GM23338 (cell line): ENCODE results near the gene PAPOLB. TPM values are rescaled to one million over a fixed set of nuclear protein-coding genes. Genes with fewer than 3 reads are reported as not detected.

Experiments
- ATAC-seq: fragments of 200-7000 bp; cut with Tn5 transposase; 3 replicates; pipeline ENCODE4 v1.9.1; 2020
- DNase-seq: peaks from one replicate; pipeline ENCODE4 v3.0.0-alpha.2; 2015; ENCODE audit warnings: low spot score
- H2AFZ ChIP-seq: fragments of 200-600 bp; sonication (generic); 2 replicates; pipeline ENCODE4 v1.8.0; 2016; ENCODE audit warnings: antibody characterized with exemption, mild to moderate bottlenecking, moderate library complexity
- H3F3A ChIP-seq: fragments of 200-600 bp; sonication (generic); replicated peaks from 2 replicates; pipeline ENCODE4 v1.8.0; 2017; ENCODE audit warnings: antibody characterized with exemption, mixed run types, low read depth
- H3K27ac ChIP-seq: fragments of 200-600 bp; sonication (generic); 2 replicates; pipeline ENCODE4 v1.6.1; 2016; ENCODE audit warnings: low read depth
- H3K27me3 ChIP-seq: fragments of 200-600 bp; sonication (generic); 2 replicates; pipeline ENCODE4 v1.8.0; 2016; ENCODE audit warnings: mild to moderate bottlenecking, mixed run types, moderate library complexity; ENCODE audit not compliant: insufficient read depth
- H3K36me3 ChIP-seq: fragments of 200-600 bp; sonication (generic); 2 replicates; pipeline ENCODE4 v1.8.0; 2016; ENCODE audit warnings: mild to moderate bottlenecking; ENCODE audit not compliant: insufficient read depth
- H3K4me1 ChIP-seq: fragments of 200-600 bp; sonication (generic); 2 replicates; pipeline ENCODE4 v1.8.0; 2016; ENCODE audit warnings: mild to moderate bottlenecking, moderate library complexity; ENCODE audit not compliant: insufficient read depth
- H3K4me2 ChIP-seq: fragments of 200-600 bp; sonication (generic); 2 replicates; pipeline ENCODE4 v1.7.1; 2017; ENCODE audit warnings: mixed run types
- H3K4me3 ChIP-seq: fragments of 200-600 bp; sonication (generic); 2 replicates; pipeline ENCODE4 v1.6.1; 2016; ENCODE audit warnings: mixed run types
- H3K79me2 ChIP-seq: fragments of 200-600 bp; sonication (generic); replicated peaks from 2 replicates; pipeline ENCODE4 v1.8.0; 2017; ENCODE audit warnings: mild to moderate bottlenecking; ENCODE audit not compliant: insufficient read depth
- H3K9me2 ChIP-seq: fragments of 200-600 bp; sonication (generic); 2 replicates; pipeline ENCODE4 v1.8.0; 2017; ENCODE audit not compliant: insufficient read depth
- H4K20me1 ChIP-seq: fragments of 200-600 bp; sonication (generic); replicated peaks from 2 replicates; pipeline ENCODE4 v1.8.0; 2017; ENCODE audit warnings: mild to moderate bottlenecking; ENCODE audit not compliant: insufficient read depth
- H3K27ac Mint-ChIP-seq: 2 replicates; pipeline ENCODE4 v1.8.0; 2020; ENCODE audit warnings: inconsistent platforms, mild to moderate bottlenecking, moderate library complexity, mixed read lengths
- H3K27me3 Mint-ChIP-seq: 3 replicates; pipeline ENCODE4 v1.8.0; 2022; ENCODE audit warnings: low read depth, mild to moderate bottlenecking, moderate library complexity, mixed read lengths, inconsistent platforms; ENCODE audit not compliant: insufficient read depth, poor library complexity
- H3K36me3 Mint-ChIP-seq: 3 replicates; pipeline ENCODE4 v1.8.0; 2021; ENCODE audit warnings: low read depth, mild to moderate bottlenecking, inconsistent platforms, moderate library complexity, mixed read lengths
- H3K4me1 Mint-ChIP-seq: 3 replicates; pipeline ENCODE4 v1.8.0; 2020; ENCODE audit warnings: mild to moderate bottlenecking, inconsistent platforms, mixed read lengths
- H3K4me3 Mint-ChIP-seq: 3 replicates; pipeline ENCODE4 v1.8.0; 2021; ENCODE audit warnings: moderate library complexity, mild to moderate bottlenecking, inconsistent platforms, mixed read lengths
- H3K9me3 Mint-ChIP-seq: 3 replicates; pipeline ENCODE4 v1.8.0; 2020; ENCODE audit warnings: moderate library complexity, mild to moderate bottlenecking, inconsistent platforms, mixed read lengths
- CREB1 ChIP-seq: fragments of 250-450 bp; sonication (Bioruptor Pico); IDR thresholded peaks from 2 replicates; pipeline ENCODE4 v1.5.0; 2020; ENCODE audit warnings: low read depth, mild to moderate bottlenecking, moderate library complexity
- CTCF ChIP-seq, 2 experiments: fragments of 200-600 bp in 1 of 2; sonication (generic) in 1 of 2; conservative IDR thresholded peaks; 2 replicates each; pipeline versions ENCODE4 v1.5.1 to v1.6.1; 2016 to 2017; ENCODE audit warnings: antibody characterized with exemption in 2 of 2, low read depth in 2 of 2, mild to moderate bottlenecking in 2 of 2, moderate library complexity in 1 of 2
- ETS1 ChIP-seq: IDR thresholded peaks from 2 replicates; pipeline ENCODE4 v1.6.1; 2016; ENCODE audit warnings: antibody characterized with exemption
- EZH2 ChIP-seq: fragments of 200-600 bp; sonication (generic); IDR thresholded peaks from one replicate; pipeline ENCODE4 v1.8.0; 2017; ENCODE audit warnings: antibody characterized with exemption, mild to moderate bottlenecking, low read depth; ENCODE audit not compliant: unreplicated experiment
- EZH2phosphoT487 ChIP-seq: fragments of 200-600 bp; sonication (generic); IDR thresholded peaks from one replicate; pipeline ENCODE4 v1.8.1; 2018; ENCODE audit warnings: antibody characterized with exemption; ENCODE audit not compliant: unreplicated experiment
- JUNB ChIP-seq: IDR thresholded peaks from one replicate; pipeline ENCODE4 v1.6.1; 2016; ENCODE audit warnings: antibody characterized with exemption; ENCODE audit not compliant: unreplicated experiment
- NANOG ChIP-seq: IDR thresholded peaks from 2 replicates; pipeline ENCODE4 v1.6.1; 2016; ENCODE audit warnings: antibody characterized with exemption, borderline replicate concordance
- POLR2AphosphoS5 ChIP-seq: IDR thresholded peaks from 2 replicates; pipeline ENCODE4 v1.6.1; 2016; ENCODE audit warnings: antibody characterized with exemption, low read depth
- REST ChIP-seq: IDR thresholded peaks from one replicate; pipeline ENCODE4 v1.6.1; 2018; ENCODE audit warnings: antibody characterized with exemption; ENCODE audit not compliant: unreplicated experiment
- STAT1 ChIP-seq: IDR thresholded peaks from one replicate; pipeline ENCODE4 v1.6.1; 2016; ENCODE audit warnings: antibody characterized with exemption; ENCODE audit not compliant: unreplicated experiment
- ZNF114 ChIP-seq: fragments of 250-450 bp; sonication (Bioruptor Pico); IDR thresholded peaks from 2 replicates; pipeline ENCODE4 v1.5.0; 2020; ENCODE audit warnings: mild to moderate bottlenecking, moderate library complexity
- ZNF331 ChIP-seq: fragments of 250-450 bp; sonication (Bioruptor Pico); IDR thresholded peaks from 2 replicates; pipeline ENCODE4 v1.5.0; 2020; ENCODE audit warnings: low read depth, mild to moderate bottlenecking, moderate library complexity
- polyA plus RNA-seq: library from polyadenylated mRNA; unstranded; fragments of >200 nt; fragmentation: Nextera tagmentation; extraction: Ambion mirVana; gene quantifications from 2 replicates; pipeline ENCODE4 v1.2.1, GENCODE V29; 2016
- total RNA-seq: library from RNA; depleted of rRNA; stranded (reverse); fragments of >200 nt; shearing (Covaris generic); gene quantifications from 2 replicates; pipeline ENCODE4 v1.2.3, GENCODE V29; 2014

Gene PAPOLB
- total and polyA plus RNA-seq, 2 experiments from 2014 or later, result 0.08 to 0.42 TPM

- TF ChIP-seq REST (no peak), POLR2AphosphoS5 (no peak), CREB1 (CRISPR knock-in tag) (no peak), ZNF114 (CRISPR knock-in tag) (no peak), CTCF (conservative IDR thresholded peaks at IDR 0.05; ENCODE audit: low read depth in 2 of 2) (no peak), ZNF331 (CRISPR knock-in tag) (no peak), ETS1 (no peak), EZH2 (no peak)
Observed at GRCh38 chr7:4911111-4911828, 49.4 kb upstream of the PAPOLB start (continued).

DNA sequence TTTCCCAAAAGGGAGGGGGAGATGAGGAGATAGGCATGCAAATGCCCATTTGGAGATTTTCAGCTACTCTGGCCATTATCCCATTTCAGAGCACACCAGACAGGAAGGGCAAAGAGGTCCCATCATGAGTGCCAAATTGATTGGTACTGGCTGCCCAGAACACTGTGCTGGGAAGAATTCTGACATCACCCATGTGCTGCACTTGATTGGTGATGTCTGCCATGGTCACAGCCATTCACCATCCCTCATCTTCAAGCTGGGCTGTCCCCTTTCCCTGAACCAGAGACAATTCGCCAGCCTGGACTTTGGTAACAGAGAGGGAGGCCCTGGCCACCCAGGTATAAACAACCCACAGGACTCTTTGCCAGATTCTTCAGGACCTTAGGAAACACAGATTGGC, 44.9 kb upstream of the PAPOLB start:
- Histone ChIP-seq H3F3A (no peaks in the 10 kb centered on the region), H3K4me2 (no peak overlapping the region), H3K27me3 (no peaks in the 10 kb centered on the region), H4K20me1 (no peaks in the 10 kb centered on the region), H2AFZ (no peak overlapping the region), H3K36me3 (no peaks in the 10 kb centered on the region), H3K27ac (no peak overlapping the region), H3K9me2 (no peaks in the 10 kb centered on the region), H3K4me1 (no peaks in the 10 kb centered on the region), H3K4me3 (no peak overlapping the region), H3K79me2 (no peaks in the 10 kb centered on the region)
- Mint-ChIP-seq H3K4me1 (no peaks in the 10 kb centered on the region), H3K27me3 (peaks cover 4% of the 10 kb centered on the region), H3K4me3 (no peak overlapping the region), H3K27ac (no peak overlapping the region), H3K36me3 (no peaks in the 10 kb centered on the region), H3K9me3 (peaks cover 21% of the 10 kb centered on the region)
- DNase-seq (no peak), ATAC-seq (no peak)
- TF ChIP-seq CREB1 (CRISPR knock-in tag), result no peak
- no peak for TF ChIP-seq POLR2AphosphoS5
- no peak for TF ChIP-seq REST
- TF ChIP-seq JUNB, result no peak
- TF ChIP-seq EZH2, result no peak
- no peak for TF ChIP-seq ETS1
- no peak for TF ChIP-seq EZH2phosphoT487
- no peak for TF ChIP-seq STAT1
- TF ChIP-seq NANOG, result no peak
- no peak for TF ChIP-seq ZNF114 (CRISPR knock-in tag)
